TTC549 (cell line): ENCODE data around the gene IDH3A.

Source experiments
- FAIRE-seq: peaks from 2 replicates; lab custom pipeline; 2012; peaks lifted over from hg19 to GRCh38; lab: Jason Lieb, UNC

The IDH3A gene

GRCh38 chr15:78204351-78205309, 55.5 kb downstream of the IDH3A start:
- FAIRE-seq = no peak

- FAIRE-seq = no peak
Observed at GRCh38 chr15:78205337-78205736, 56.2 kb downstream of the IDH3A start.

- FAIRE-seq = no peak
Observed at GRCh38 chr15:78205856-78206255, 56.7 kb downstream of the IDH3A start.

GRCh38 chr15:78206326-78207109, 57.4 kb downstream of the IDH3A start:
- no peak for FAIRE-seq

- no peak for FAIRE-seq
Observed at GRCh38 chr15:78207110-78207458, 57.9 kb downstream of the IDH3A start.

- no peak for FAIRE-seq
Observed at GRCh38 chr15:78207641-78208340, 58.6 kb downstream of the IDH3A start.

GRCh38 chr15:78208341-78208844, 59.2 kb downstream of the IDH3A start:
- FAIRE-seq = no peak

- FAIRE-seq = no peak
Observed at GRCh38 chr15:78208887-78209645, 59.9 kb downstream of the IDH3A start.

GRCh38 chr15:78209646-78210348, 60.6 kb downstream of the IDH3A start:
- no peak for FAIRE-seq

- FAIRE-seq = no peak
Observed at GRCh38 chr15:78210349-78210717, 61.2 kb downstream of the IDH3A start.

GRCh38 chr15:78211189-78211921, 62.2 kb downstream of the IDH3A start:
- no peak for FAIRE-seq

- no peak for FAIRE-seq
Observed at GRCh38 chr15:78212008-78212407, 62.8 kb downstream of the IDH3A start.

- FAIRE-seq = no peak
Observed at GRCh38 chr15:78212546-78213424, 63.6 kb downstream of the IDH3A start.

GRCh38 chr15:78213425-78213750, 64.2 kb downstream of the IDH3A start:
- no peak for FAIRE-seq

- no peak for FAIRE-seq
Observed at GRCh38 chr15:78213956-78214355, 64.8 kb downstream of the IDH3A start.

GRCh38 chr15:78216276-78217104, 67.3 kb downstream of the IDH3A start:
- FAIRE-seq = no peak

GRCh38 chr15:78220713-78221112, 71.6 kb downstream of the IDH3A start:
- FAIRE-seq = no peak
